CD14-positive monocyte (primary cell): ENCODE data around the gene CLN5. TPM values are rescaled to one million over a fixed set of nuclear protein-coding genes. Genes with fewer than 3 reads are reported as not detected.

Experiments used
- DNase-seq, 3 donors: peaks; one replicate each; pipeline ENCODE4 v3.0.0-alpha.2; 2011 to 2022
- H2AFZ ChIP-seq: 2 replicates; pipeline ENCODE4 v1.6.0; 2012; ENCODE audit warnings: mild to moderate bottlenecking, low read depth, low read length, inconsistent platforms; ENCODE audit not compliant: insufficient read depth, poor library complexity, severe bottlenecking
- H3K27ac ChIP-seq, 2 donors: 1 replicate in 1 of 2; 2 replicates in 1 of 2; pipeline ENCODE4 v1.5.1; 2012 to 2013; ENCODE audit warnings: low read length in 2 of 2, control low read depth in 1 of 2, inconsistent platforms in 1 of 2, low read depth in 1 of 2, mild to moderate bottlenecking in 1 of 2
- H3K27me3 ChIP-seq, 2 donors: one replicate each; pipeline versions ENCODE4 v1.6.0 to v1.6.1; 2011 to 2013; ENCODE audit warnings: low read length in 2 of 2; ENCODE audit not compliant: control insufficient read depth in 2 of 2, insufficient read depth in 2 of 2
- H3K36me3 ChIP-seq, 2 donors: replicated peaks in 1 of 2; 1 replicate in 1 of 2; 2 replicates in 1 of 2; pipeline versions ENCODE4 v1.5.1 to v1.6.1; 2012 to 2013; ENCODE audit warnings: low read length in 2 of 2, control low read depth in 1 of 2, inconsistent platforms in 1 of 2, mild to moderate bottlenecking in 1 of 2; ENCODE audit not compliant: insufficient read depth in 2 of 2, control insufficient read depth in 1 of 2
- H3K4me1 ChIP-seq, 2 donors: 1 replicate in 1 of 2; 2 replicates in 1 of 2; pipeline versions ENCODE4 v1.5.1 to v1.6.1; 2012 to 2013; ENCODE audit warnings: low read length in 2 of 2, control low read depth in 1 of 2, inconsistent platforms in 1 of 2, mild to moderate bottlenecking in 1 of 2, moderate library complexity in 1 of 2; ENCODE audit not compliant: insufficient read depth in 2 of 2, control insufficient read depth in 1 of 2
- H3K4me2 ChIP-seq: replicated peaks from 2 replicates; pipeline ENCODE3; 2012; ENCODE audit warnings: low read length, moderate library complexity, mild to moderate bottlenecking; ENCODE audit not compliant: poor library complexity, severe bottlenecking; ENCODE audit errors: extremely low read depth
- H3K4me3 ChIP-seq, 3 experiments: fragments of 200-600 bp in 1 of 3; sonication (generic) in 1 of 3; replicated peaks in 1 of 3; 1 replicate in 2 of 3; 2 replicates in 1 of 3; pipeline ENCODE4 v1.5.1; 2011 to 2013; ENCODE audit warnings: low read length in 3 of 3, mild to moderate bottlenecking in 3 of 3, control low read depth in 2 of 3, low read depth in 2 of 3, inconsistent platforms in 1 of 3, moderate library complexity in 1 of 3
- H3K79me2 ChIP-seq: 2 replicates; pipeline ENCODE4 v1.6.0; 2012; ENCODE audit warnings: mild to moderate bottlenecking, control low read depth, inconsistent platforms, low read length, moderate library complexity; ENCODE audit not compliant: insufficient read depth
- H3K9ac ChIP-seq: 2 replicates; pipeline ENCODE4 v1.6.0; 2017; ENCODE audit warnings: low read length, mild to moderate bottlenecking; ENCODE audit not compliant: insufficient read depth, poor library complexity, severe bottlenecking
- H3K9me3 ChIP-seq, 2 donors: replicated peaks in 1 of 2; 1 replicate in 1 of 2; 2 replicates in 1 of 2; pipeline versions ENCODE4 v1.5.1 to v1.6.1; 2012 to 2013; ENCODE audit warnings: low read length in 2 of 2, control low read depth in 1 of 2; ENCODE audit not compliant: control insufficient read depth in 1 of 2, insufficient read depth in 1 of 2
- H4K20me1 ChIP-seq: 2 replicates; pipeline ENCODE4 v1.6.0; 2012; ENCODE audit warnings: mild to moderate bottlenecking, low read length, control low read depth, moderate library complexity; ENCODE audit not compliant: insufficient read depth
- H3K27ac Mint-ChIP-seq, 7 donors: one replicate each; pipeline ENCODE4 v1.8.0; 2020; ENCODE audit warnings: mild to moderate bottlenecking in 7 of 7, mixed read lengths in 7 of 7, moderate library complexity in 6 of 7, inconsistent platforms in 2 of 7
- H3K27me3 Mint-ChIP-seq, 3 donors: one replicate each; pipeline ENCODE4 v1.8.0; 2021 to 2022; ENCODE audit warnings: low read depth in 3 of 3, mild to moderate bottlenecking in 3 of 3, mixed read lengths in 3 of 3, moderate library complexity in 3 of 3, inconsistent platforms in 1 of 3
- H3K36me3 Mint-ChIP-seq, 2 donors: one replicate each; pipeline ENCODE4 v1.8.0; 2020; ENCODE audit warnings: mixed read lengths in 2 of 2, inconsistent platforms in 1 of 2, mild to moderate bottlenecking in 1 of 2
- H3K4me1 Mint-ChIP-seq: one replicate; pipeline ENCODE4 v1.8.0; 2020; ENCODE audit warnings: mild to moderate bottlenecking, mixed read lengths
- H3K4me3 Mint-ChIP-seq, 2 donors: one replicate each; pipeline ENCODE4 v1.8.0; 2020; ENCODE audit warnings: mild to moderate bottlenecking in 2 of 2, mixed read lengths in 2 of 2, moderate library complexity in 1 of 2
- H3K9me3 Mint-ChIP-seq, 7 donors: one replicate each; pipeline ENCODE4 v1.8.0; 2020 to 2022; ENCODE audit warnings: mixed read lengths in 7 of 7, mild to moderate bottlenecking in 6 of 7, moderate library complexity in 6 of 7, inconsistent platforms in 2 of 7
- WGBS: methylation state at CpG from one replicate; pipeline ENCODE4 v1.1.5; 2013; ENCODE audit warnings: missing lambda C conversion rate; ENCODE audit not compliant: insufficient coverage; 5-methylcytosine and 5-hydroxymethylcytosine counted together
- intact Hi-C, 2 donors: fragments of 100-400 bp; cut with micrococcal nuclease; formaldehyde crosslinking; loops; one replicate each; pipeline versions ENCODE4 v1.15.0 to v1.15.1; 2023
- polyA plus RNA-seq, 3 donors: library from polyadenylated mRNA; depleted of rRNA in 1 of 3; unstranded in 2 of 3; stranded (reverse) in 1 of 3; fragments of 300-500 nt in 2 of 3; fragments of >200 nt in 1 of 3; fragmentation: Illumina TruSeq in 2 of 3; gene quantifications; 1 replicate in 2 of 3; 2 replicates in 1 of 3; pipeline ENCODE4 v1.2.3, GENCODE V29; 2012 to 2021
- TF ChIP-seq, protein P1 (sequence below): fragments of 200-600 bp; IDR thresholded peaks from one replicate; pipeline ENCODE4 v1.8.0; 2022; ENCODE audit warnings: antibody characterized with exemption, mild to moderate bottlenecking

Gene CLN5
- polyA plus RNA-seq, 3 donors: 9.8 to 22.1 (median 21.5) TPM

DNA sequence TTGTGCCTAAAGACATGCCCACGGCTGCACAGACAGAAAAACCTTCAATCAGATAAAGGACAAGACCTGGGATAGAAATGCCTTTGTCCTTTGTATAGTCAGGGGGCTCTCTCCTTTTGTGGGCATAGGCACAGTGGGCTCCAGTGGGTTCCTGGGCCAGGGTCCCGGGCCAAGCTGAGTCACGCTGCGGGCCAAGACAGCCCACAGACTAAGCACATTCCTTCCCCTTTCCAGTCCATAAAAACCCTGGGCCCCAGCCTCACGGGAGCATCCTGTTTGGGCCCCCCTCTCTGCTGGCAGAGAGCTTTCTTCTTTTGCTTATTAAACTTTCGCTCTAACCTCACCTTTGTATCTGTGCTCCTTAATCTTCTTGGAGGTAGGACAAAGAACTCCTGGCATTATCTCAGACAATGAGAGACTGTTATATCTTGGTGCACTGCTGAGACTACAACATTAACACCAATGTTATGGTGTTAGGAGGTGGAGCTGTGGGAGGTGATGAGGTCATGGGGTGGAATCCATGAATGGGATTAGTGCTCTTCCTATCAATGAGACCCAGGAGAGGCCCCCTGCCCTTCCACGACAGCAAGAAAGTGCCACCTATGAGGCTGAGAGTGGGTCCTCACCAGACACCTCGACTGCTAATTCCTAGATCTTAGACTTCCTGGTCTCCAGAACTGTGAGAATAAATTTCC, 55.9 kb downstream of the CLN5 start:
- no peak for DNase-seq
- Histone ChIP-seq H4K20me1 (no peaks in the 10 kb centered on the region), H3K9ac (no peak overlapping the region), H3K9me3 (no peaks in the 10 kb centered on the region), H3K36me3 (peaks cover 64 to 87% of the 10 kb centered on the region in 2 donors), H3K27me3 (no peaks in the 10 kb centered on the region), H3K4me2 (no peak overlapping the region), H3K4me3 (no peak overlapping the region), H2AFZ (no peak overlapping the region), H3K4me1 (peaks cover 17 to 22% of the 10 kb centered on the region in 2 donors), H3K27ac (peak overlapping the region in 1 of 2 donors; percentile 76), H3K79me2 (no peaks in the 10 kb centered on the region)
- intact Hi-C loops: no loop called here
- TF ChIP-seq, protein P1, sequence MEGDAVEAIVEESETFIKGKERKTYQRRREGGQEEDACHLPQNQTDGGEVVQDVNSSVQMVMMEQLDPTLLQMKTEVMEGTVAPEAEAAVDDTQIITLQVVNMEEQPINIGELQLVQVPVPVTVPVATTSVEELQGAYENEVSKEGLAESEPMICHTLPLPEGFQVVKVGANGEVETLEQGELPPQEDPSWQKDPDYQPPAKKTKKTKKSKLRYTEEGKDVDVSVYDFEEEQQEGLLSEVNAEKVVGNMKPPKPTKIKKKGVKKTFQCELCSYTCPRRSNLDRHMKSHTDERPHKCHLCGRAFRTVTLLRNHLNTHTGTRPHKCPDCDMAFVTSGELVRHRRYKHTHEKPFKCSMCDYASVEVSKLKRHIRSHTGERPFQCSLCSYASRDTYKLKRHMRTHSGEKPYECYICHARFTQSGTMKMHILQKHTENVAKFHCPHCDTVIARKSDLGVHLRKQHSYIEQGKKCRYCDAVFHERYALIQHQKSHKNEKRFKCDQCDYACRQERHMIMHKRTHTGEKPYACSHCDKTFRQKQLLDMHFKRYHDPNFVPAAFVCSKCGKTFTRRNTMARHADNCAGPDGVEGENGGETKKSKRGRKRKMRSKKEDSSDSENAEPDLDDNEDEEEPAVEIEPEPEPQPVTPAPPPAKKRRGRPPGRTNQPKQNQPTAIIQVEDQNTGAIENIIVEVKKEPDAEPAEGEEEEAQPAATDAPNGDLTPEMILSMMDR: no peak
- H3K27me3 Mint-ChIP-seq: no peaks in the 10 kb centered on the region
- peaks cover 18% of the 10 kb centered on the region for H3K4me1 Mint-ChIP-seq
- 92% methylated on average over 7 of the region's 8 CpGs for whole genome bisulfite sequencing
- H3K36me3 Mint-ChIP-seq: peaks cover 70 to 73% of the 10 kb centered on the region in 2 donors
- peaks cover 0 to 2% (median 0%) of the 10 kb centered on the region in 7 donors for H3K9me3 Mint-ChIP-seq
- H3K4me3 Mint-ChIP-seq: no peak overlapping the region
- peak overlapping the region in 5 of 7 donors; percentile 18 to 54 (median 26) for H3K27ac Mint-ChIP-seq

DNA sequence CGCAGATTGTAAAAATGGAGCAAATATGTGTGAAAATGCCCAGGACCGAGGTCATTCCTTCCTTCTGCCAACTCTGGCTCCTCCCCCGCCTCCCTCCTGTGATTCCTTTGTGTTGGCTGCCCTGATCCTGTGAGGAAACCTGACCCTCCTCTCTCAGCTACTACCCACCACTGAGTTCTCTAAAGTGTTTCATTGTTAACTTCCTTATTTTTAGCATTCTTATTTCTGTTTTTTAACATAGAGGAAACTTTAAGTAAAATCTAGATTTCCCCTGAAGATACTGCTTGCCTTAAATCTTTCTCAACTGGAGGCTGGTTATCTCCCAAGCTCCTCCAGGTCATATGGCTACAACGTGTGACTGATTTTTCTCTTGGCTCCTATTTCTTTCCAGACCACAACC, 56.8 kb downstream of the CLN5 start:
- Mint-ChIP-seq H3K9me3 (peaks cover 0 to 2% (median 0%) of the 10 kb centered on the region in 7 donors), H3K27me3 (no peaks in the 10 kb centered on the region), H3K36me3 (peaks cover 65 to 74% of the 10 kb centered on the region in 2 donors), H3K27ac (peak overlapping the region; percentile 64 to 92 (median 83)), H3K4me3 (peak overlapping the region in 1 of 2 donors; percentile 52), H3K4me1 (peaks cover 18% of the 10 kb centered on the region)
- Histone ChIP-seq H3K4me3 (peak overlapping the region in 1 of 3 experiments; percentile 29), H2AFZ (no peak overlapping the region), H3K36me3 (peaks cover 73 to 87% of the 10 kb centered on the region in 2 donors), H4K20me1 (no peaks in the 10 kb centered on the region), H3K27ac (peak overlapping the region; percentile 19 to 76), H3K27me3 (no peaks in the 10 kb centered on the region), H3K79me2 (no peaks in the 10 kb centered on the region), H3K9ac (no peak overlapping the region), H3K4me2 (peak overlapping the region; percentile 43), H3K9me3 (no peaks in the 10 kb centered on the region), H3K4me1 (peaks cover 17 to 22% of the 10 kb centered on the region in 2 donors)
- TF ChIP-seq, protein P1: no peak
- intact Hi-C loops: no loop called here
- whole genome bisulfite sequencing: 0% methylated on average over 1 of the region's 4 CpGs
- DNase-seq: peak; percentile 26 to 41 (median 26)
